Activated CD8-positive, alpha-beta memory T cell treated with anti-CD3 and anti-CD28 coated beads for 1 hour (primary cell): Measurements from ENCODE around the gene HOXD12.

Experiments used
- DNase-seq, 2 donors: peaks; one replicate each; pipeline ENCODE4 v3.0.0-alpha.2; 2020; ENCODE audit warnings: low read depth in 1 of 2; ENCODE audit errors: extremely low read depth in 1 of 2

Gene HOXD12

DNA sequence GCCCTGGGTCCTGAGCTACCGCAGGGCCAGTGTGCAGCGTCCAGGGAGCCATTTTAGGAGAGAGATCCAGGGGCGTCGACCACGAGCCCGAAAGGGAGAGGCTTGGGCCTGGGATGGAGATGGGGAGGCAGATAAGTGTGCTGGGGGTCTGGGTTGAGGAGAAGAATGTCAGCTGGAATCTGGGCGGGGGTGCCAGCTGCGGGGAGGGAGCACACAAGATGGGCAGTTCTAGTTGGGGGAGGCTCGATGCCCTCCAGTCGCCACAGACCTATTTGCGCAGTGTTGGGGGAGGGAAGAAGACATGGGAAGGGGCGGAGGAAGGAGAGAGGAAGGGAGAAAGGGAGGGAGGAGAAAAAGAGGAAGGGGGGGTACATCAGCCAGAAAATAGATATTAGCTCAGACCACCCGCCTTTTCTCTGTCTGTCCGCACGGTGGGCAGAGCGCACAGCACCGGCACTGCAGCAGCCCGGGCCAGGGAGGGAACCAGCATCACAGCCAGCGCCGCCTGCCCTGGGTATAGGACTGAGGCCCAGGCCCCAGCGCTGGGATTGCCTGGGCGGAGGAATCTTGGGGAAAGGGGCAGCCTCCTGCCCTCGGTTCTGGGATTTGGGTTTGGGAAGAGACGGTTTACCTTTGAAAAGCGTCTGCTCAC lies 5.6 kb downstream of the HOXD12 start:
- DNase-seq, result no peak

DNA sequence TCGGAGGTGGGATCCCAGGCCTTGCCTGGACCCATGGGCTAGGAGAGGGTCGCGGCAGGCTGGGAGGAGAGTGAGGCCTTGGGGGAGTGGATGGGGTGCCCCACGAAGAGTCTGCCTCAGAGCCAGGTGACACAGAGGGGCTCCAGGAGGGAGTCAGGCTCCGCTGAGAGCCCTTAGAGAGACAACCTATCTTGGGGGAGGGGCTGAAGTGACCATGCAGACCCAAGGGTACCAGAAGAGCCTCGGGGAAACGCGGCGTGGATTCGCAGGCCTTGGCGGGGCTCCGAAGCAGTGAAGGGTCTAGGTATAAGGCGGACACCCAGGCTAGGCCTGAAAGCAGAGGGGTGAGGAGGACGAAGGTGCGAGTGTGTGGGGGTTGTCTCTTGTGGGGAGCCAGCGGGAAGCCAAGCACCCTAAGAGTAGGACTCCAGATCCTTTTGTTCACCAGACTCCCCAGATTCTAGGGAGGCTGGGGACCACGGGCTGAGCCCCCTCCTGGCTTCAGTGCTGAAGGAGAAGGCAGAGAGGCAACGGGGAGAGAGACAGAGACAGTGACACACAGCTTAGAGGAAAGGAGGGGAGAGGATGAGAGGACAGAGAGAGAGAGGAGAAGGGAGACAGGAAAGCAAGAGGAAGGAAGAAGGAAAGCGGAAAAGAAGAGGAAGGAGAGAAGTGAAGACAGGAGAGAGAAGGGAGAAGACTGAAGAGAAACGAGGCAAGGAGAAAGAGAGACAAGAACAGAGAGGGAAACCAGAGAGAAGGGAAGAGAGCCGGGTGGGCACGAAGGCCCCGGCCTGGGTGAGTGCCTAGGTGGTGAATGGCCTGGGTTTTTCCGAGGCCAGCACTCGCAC lies 6.4 kb downstream of the HOXD12 start:
- DNase-seq, result no peak

- DNase-seq, result no peak
These were observed 7.3 kb downstream of the HOXD12 start, which contains the start of gene HOXD11 for GRCh38 chr2:176106581-176107539. Gene HOXD11 (plus strand): TSS chr2:176107280. CDS start chr2:176107356, 76 bp downstream.

DNA sequence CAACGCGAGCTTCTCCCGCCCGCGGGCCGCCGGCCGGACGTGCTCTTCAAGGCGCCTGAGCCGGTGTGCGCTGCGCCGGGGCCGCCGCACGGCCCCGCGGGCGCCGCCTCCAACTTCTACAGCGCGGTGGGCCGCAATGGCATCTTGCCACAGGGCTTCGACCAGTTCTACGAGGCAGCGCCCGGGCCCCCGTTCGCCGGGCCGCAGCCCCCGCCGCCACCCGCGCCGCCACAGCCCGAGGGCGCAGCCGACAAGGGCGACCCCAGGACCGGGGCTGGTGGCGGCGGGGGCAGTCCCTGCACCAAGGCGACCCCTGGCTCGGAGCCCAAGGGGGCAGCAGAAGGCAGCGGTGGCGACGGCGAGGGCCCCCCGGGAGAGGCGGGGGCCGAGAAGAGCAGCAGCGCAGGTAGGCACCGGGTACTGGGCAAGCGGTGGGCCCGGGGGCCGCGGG lies 8.2 kb downstream of the HOXD12 start:
- DNase-seq, result no peak

- no peak for DNase-seq
These were observed 9.8 kb downstream of the HOXD12 start for GRCh38 chr2:176109192-176109901.

DNA sequence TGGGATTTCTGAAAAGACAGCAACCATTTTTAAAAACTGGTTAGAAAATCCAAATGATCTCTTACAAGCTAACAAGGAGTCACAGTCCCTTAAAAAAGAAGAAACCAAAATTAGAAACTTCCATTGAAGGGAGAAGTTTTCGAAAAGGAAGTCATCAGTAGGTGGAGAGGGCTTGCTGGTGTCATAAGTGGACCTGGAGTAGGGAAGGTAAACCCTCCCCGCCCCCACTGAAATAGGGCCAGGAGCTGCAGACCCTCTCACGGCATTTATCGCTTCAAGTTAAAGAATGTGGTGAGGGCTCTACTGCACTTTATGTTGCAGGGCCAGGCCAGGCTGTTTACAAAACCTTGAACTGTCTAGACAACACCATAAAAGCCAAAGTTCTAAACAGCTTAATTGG lies 10.4 kb downstream of the HOXD12 start:
- no peak for DNase-seq

- DNase-seq, result no peak
These were observed 11.1 kb downstream of the HOXD12 start for GRCh38 chr2:176110415-176111308.

- DNase-seq, result no peak
These were observed 11.7 kb downstream of the HOXD12 start for GRCh38 chr2:176111309-176111663.

DNA sequence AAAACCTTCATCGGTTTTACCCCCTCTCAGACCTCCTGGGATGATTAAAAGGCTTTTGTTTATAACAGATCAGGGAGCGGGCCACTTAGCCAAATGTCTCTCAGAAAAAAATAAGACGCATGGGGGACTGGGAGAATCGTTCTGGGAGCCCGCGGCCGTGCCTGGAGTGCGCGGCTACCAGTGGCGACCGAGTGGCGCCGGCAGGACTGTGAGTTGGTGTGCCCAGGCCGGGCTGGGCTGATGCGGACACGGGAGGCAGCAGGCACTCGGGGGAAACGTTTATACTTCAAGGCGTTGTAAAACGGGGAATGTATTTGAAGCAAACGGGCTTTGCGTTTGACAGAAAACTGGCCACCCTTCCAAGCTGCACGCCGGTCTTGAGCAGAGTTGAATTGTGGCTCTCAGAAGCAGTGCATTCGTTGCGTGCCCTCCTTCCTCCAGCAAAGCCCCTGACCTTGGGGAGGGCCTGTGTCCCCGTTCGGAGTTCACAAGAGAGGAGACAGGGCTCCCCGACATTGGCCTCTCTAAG lies 12.3 kb downstream of the HOXD12 start:
- DNase-seq, result no peak

GRCh38 chr2:176112375-176113302 lies 13.0 kb downstream of the HOXD12 start:
- DNase-seq, result no peak

DNA sequence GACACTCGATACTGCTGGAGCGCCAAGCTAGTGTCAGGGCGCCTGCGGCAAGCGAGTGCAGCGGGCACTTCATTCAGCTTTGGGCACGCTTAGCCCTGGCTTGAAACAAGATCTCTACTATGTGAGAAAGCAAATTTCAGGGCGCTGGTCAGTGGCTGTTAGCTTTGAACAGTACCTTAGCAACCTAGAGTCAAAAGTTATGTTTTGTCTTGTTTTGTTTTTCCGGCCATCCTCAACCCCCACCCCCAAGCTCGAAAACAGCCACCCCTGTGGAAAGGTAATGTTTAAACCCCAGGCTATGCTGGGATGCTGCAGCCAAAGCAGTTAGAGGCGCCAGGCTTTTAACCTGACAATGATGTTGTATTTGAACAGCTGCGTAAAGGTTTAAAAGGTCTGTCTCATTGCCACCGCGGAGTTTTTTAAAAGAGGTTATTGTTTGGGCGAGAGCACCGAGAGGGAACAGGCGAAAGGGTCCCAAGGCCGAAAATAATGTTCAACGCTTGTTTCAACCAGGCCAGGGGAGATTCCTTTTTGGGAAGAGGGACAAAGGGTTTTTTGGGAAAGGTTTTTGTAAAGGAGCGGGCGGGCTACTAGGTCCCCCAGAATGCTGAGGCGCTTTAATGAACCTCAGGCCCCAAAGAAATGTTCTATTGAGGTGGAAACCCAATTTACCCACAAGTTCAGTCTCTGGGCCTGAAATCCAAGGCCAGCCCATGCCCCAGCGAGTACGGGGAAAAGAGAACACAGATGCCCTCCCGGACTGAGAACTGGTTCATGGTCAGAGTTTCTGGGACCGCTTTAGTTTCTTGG lies 14.7 kb downstream of the HOXD12 start:
- no peak for DNase-seq

DNA sequence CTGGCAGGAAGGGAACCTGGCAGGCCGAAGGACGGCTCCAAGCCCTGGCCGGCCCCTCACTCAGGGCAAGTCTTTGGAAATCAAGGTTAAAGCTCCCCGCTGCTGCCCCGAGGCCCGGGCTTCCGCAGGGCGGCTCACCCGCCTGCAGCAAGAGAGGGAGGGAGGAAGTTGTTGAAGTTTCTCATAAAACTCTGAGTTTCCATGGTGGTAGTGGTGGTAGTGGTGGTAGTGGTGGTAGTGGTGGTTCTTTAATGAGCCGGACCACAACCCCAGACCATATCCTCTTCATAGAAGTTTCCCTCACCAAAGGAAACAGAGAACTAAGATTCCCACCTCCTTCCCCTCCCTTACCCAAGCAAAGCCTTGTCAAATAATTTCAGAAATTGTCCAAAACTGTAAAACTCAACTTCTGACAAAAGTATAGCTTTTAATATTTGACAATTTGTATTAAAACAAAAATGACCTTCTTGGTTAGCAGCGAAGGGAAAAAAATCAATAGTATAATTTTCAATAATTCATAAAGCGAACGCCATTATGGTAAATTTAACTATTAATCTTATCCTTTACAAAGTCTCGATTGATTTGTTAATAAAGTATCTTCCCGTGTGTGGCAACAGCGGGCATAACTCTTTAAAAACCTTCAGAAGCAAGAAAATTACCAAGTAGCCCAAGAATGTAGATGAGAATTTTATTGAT lies 15.5 kb downstream of the HOXD12 start:
- no peak for DNase-seq

DNA sequence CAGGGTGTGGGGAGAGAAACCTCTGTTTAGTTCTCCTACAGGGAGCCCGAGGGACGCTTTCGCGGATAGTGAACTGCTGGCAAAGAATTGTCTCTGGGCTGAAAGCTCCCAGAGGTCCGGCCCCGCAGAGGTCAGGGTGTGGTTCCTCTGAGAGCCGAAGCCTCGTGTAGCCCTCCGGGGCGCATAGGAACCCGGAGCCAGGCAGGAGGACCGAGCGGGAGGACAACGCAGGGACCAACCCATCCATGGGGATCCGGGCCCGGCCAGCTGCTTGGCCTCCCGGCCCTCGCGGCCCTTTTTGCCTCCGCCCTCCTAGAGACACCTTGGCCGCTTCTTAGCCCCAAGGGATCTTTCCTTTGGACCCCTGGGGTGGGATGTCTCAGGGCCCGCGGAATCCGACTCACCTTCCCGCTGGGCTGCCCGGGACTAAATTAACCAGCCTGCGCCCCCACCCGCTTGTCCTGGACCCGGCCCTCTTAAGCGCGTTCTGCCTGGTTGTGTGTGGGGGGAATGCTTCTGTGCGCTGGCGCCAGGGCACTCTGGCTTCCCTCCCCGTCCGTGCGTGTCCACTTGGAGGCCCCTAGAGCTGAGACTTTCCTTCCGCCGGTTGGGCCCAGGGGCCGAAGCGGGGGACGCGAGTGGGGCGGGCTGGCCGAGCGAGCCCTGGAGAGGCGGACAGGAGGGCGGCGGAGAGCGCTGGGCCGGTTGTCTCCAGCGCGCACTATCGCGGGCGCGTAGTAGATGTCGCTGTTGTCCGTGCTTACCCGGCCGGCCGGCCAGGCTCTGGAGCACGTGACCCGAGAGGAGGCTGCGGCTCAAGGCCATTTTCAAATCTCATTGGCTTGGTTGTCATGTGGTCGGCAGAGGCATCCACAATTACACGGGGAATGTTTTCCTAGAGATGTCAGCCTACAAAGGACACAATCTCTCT lies 16.6 kb downstream of the HOXD12 start, which contains the start of gene HOXD10:
Gene HOXD10 (plus strand): TSS at position 896 of the 931 bp plus-strand sequence. CDS start 56 bp downstream, outside the sequence.
- DNase-seq, result no peak

- no peak for DNase-seq
These were observed 17.7 kb downstream of the HOXD12 start for GRCh38 chr2:176117162-176117822.

DNA sequence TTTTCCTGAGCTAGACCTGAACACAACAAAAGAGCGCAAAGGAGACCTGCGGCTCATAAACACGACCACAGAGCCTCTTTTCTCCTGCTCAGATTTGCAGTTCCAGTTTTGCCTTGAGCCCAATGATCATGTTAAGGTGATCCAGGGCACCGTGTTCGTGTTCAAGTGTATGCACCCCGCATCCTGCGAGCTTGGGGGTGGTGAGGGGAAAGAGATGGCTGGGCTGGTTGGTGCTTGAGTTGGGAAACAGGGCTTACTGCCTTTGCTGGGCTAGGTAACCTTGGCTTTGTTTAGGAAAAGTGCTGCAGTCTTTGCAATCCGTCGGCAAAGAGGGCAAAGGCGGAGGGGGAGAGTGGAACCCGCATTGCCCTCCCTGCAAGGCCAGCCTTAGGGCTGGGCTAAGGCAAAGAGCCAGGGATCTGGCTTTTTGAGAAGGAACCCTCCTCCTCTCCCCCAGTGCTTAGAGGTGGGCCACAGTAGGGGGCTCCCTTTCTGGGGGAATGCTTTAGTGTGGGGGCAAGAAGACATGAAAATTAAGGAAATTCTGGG lies 18.3 kb downstream of the HOXD12 start:
- DNase-seq, result no peak
